ENCODE measurements around the gene TNFRSF14.

- TF ChIP-seq CTCF (IDR thresholded peaks at IDR 0.05; ENCODE audit: insufficient read depth, low read depth, low read length) (no peak), EZH2 (IDR thresholded peaks at IDR 0.05; ENCODE audit: insufficient read depth, low read length) (peak; percentile 8)
These were observed 54.1 kb downstream of the TNFRSF14 start for GRCh38 chr1:2610036-2610959.
